Panc1 (cell line): ENCODE data around the gene GTPBP1. TPM values are rescaled to one million over a fixed set of nuclear protein-coding genes. Genes with fewer than 3 reads are reported as not detected.

Experiments
- ATAC-seq: fragments of 200-7000 bp; cut with Tn5 transposase; 2 replicates; pipeline ENCODE4 v1.9.1; 2020; ENCODE audit warnings: mild to moderate bottlenecking, moderate library complexity
- BruUV-seq: library from RNA; stranded (reverse); fragments of 400-500 nt; replicated peaks from 2 replicates; lab custom pipeline; 2021; lab: Mats Ljungman, UMichigan
- CTCF ChIA-PET: fragments of 300-600 bp; sonication (Branson Sonifier 250); formaldehyde crosslinking; loops from one replicate; lab custom pipeline; 2022; ENCODE audit warnings: antibody characterized with exemption; lab: Charles Lee
- POLR2A ChIA-PET: fragments of 300-600 bp; sonication (Branson Sonifier 250); formaldehyde crosslinking; loops from one replicate; lab custom pipeline; 2022; ENCODE audit warnings: antibody characterized with exemption; lab: Charles Lee
- DNase-seq: peaks from one replicate; pipeline ENCODE4 v3.0.0-alpha.2; 2010; ENCODE audit warnings: low read depth, low spot score
- H3K27ac ChIP-seq: 2 replicates; pipeline ENCODE4 v1.5.1; 2011; ENCODE audit warnings: mild to moderate bottlenecking, low read length, inconsistent platforms
- H3K27me3 ChIP-seq: fragments of 200-500 bp; sonication (Bioruptor generic); 2 replicates; pipeline ENCODE4 v1.6.0; 2014; ENCODE audit warnings: low read length, inconsistent platforms; ENCODE audit not compliant: control insufficient read depth, insufficient read depth
- H3K36me3 ChIP-seq: fragments of 200-500 bp; sonication (Bioruptor generic); 2 replicates; pipeline ENCODE4 v1.5.1; 2014; ENCODE audit warnings: inconsistent platforms, mild to moderate bottlenecking, low read length, moderate library complexity; ENCODE audit not compliant: control insufficient read depth, insufficient read depth
- H3K4me1 ChIP-seq: 2 replicates; pipeline ENCODE4 v1.5.1; 2011; ENCODE audit warnings: inconsistent platforms, mild to moderate bottlenecking, low read length, moderate library complexity; ENCODE audit not compliant: control insufficient read depth, insufficient read depth
- H3K4me3 ChIP-seq, 2 experiments: 2 replicates each; pipeline ENCODE4 v1.5.1; 2011 to 2012; ENCODE audit warnings: low read depth in 2 of 2, low read length in 2 of 2, mild to moderate bottlenecking in 2 of 2, inconsistent platforms in 1 of 2, moderate library complexity in 1 of 2
- H3K9me3 ChIP-seq: fragments of 200-500 bp; sonication (Bioruptor generic); 2 replicates; pipeline ENCODE4 v1.5.1; 2014; ENCODE audit warnings: low read depth, mild to moderate bottlenecking, inconsistent platforms, low read length, moderate library complexity; ENCODE audit not compliant: control insufficient read depth, insufficient read depth
- CTCF ChIP-seq: fragments of 450-650 bp; IDR thresholded peaks from 2 replicates; pipeline ENCODE4 v1.5.1; 2017; ENCODE audit warnings: mild to moderate bottlenecking
- POLR2AphosphoS5 ChIP-seq: IDR thresholded peaks from 2 replicates; pipeline ENCODE4 v1.6.1; 2012; ENCODE audit warnings: mild to moderate bottlenecking, low read depth, low read length, moderate library complexity
- REST ChIP-seq, 2 experiments: IDR thresholded peaks; 2 replicates each; pipeline ENCODE4 v1.6.1; 2011 to 2012; ENCODE audit warnings: low read depth in 2 of 2, control low read depth in 1 of 2, low read length in 1 of 2, mild to moderate bottlenecking in 1 of 2, moderate library complexity in 1 of 2; ENCODE audit not compliant: insufficient read depth in 1 of 2
- SIN3A ChIP-seq: IDR thresholded peaks from 2 replicates; pipeline ENCODE4 v1.6.1; 2012; ENCODE audit warnings: low read depth, mild to moderate bottlenecking, low read length, moderate library complexity, borderline replicate concordance; ENCODE audit not compliant: insufficient read depth
- TCF7L2 ChIP-seq: IDR thresholded peaks from 2 replicates; pipeline ENCODE4 v1.6.1; 2011; ENCODE audit warnings: mild to moderate bottlenecking, low read depth, low read length, inconsistent platforms
- in situ Hi-C: cut with HindIII; loops from 2 replicates; pipeline ENCODE4 v1.10.0; 2016; ENCODE audit warnings: low sequenced_read_pairs, low pct_unique_long_range_greater_than_20kb
- intact Hi-C: fragments of 100-400 bp; cut with micrococcal nuclease; formaldehyde crosslinking; loops from one replicate; pipeline ENCODE4 v1.10.0; 2022; ENCODE audit not compliant: unreplicated experiment
- total RNA-seq: library from RNA; stranded (reverse); gene quantifications from one replicate; pipeline ENCODE4 v1.2.1, GENCODE V29; 2021; ENCODE audit not compliant: unreplicated experiment

Gene GTPBP1
- total RNA-seq, 1 experiment from 2014 or later: 25.5 TPM

GRCh38 chr22:38781033-38781432 is 75.3 kb downstream of the GTPBP1 start:
- in situ Hi-C loops: no loop called here
- H3K4me1 ChIP-seq: no peaks in the 10 kb centered on the region
- H3K27me3 ChIP-seq: no peaks in the 10 kb centered on the region
- CTCF ChIA-PET: interaction anchor here (1.1 kb wide), 1 partner anchor 12 kb away, joined by 4 read pairs; no protein-coding TSS in a partner anchor
- DNase-seq: no peak
- H3K4me3 ChIP-seq: no peak overlapping the region
- TF ChIP-seq TCF7L2: no peak
- TF ChIP-seq SIN3A: no peak
- TF ChIP-seq REST (IDR thresholded peaks at IDR 0.05; ENCODE audit: insufficient read depth in 1 of 2, low read depth in 2 of 2, low read length in 1 of 2): no peak
- no peak for TF ChIP-seq CTCF
- TF ChIP-seq POLR2AphosphoS5: no peak
- H3K36me3 ChIP-seq: no peaks in the 10 kb centered on the region
- intact Hi-C loops: no loop called here
- no TSS peak for BruUV-seq
- H3K27ac ChIP-seq: no peak overlapping the region
- no peaks in the 10 kb centered on the region for H3K9me3 ChIP-seq
- POLR2A ChIA-PET: interaction anchor here (0.6 kb wide), 1 partner anchor 78 kb away, joined by 4 read pairs; no protein-coding TSS in a partner anchor
- peak; percentile 42; the same call in 1 of the 2 replicates for ATAC-seq

- TF ChIP-seq SIN3A (no peak), TCF7L2 (no peak), POLR2AphosphoS5 (no peak), REST (IDR thresholded peaks at IDR 0.05; ENCODE audit: insufficient read depth in 1 of 2, low read depth in 2 of 2, low read length in 1 of 2) (no peak), CTCF (no peak)
- no peaks in the 10 kb centered on the region for H3K9me3 ChIP-seq
- no peaks in the 10 kb centered on the region for H3K36me3 ChIP-seq
- in situ Hi-C loops (no loop called here), intact Hi-C loops (no loop called here)
- H3K27ac ChIP-seq: no peak overlapping the region
- H3K27me3 ChIP-seq: no peaks in the 10 kb centered on the region
- DNase-seq: no peak
- ChIA-PET CTCF (interaction anchor here (0.6 to 1.4 kb wide), 2 partner anchors 14 to 312 kb away, joined by 3 read pairs; no protein-coding TSS in a partner anchor), POLR2A (no interaction called here)
- no peaks in the 10 kb centered on the region for H3K4me1 ChIP-seq
- ATAC-seq: no peak; the same call in 1 of the 2 replicates
- no peak overlapping the region for H3K4me3 ChIP-seq
- no TSS peak for BruUV-seq
These were observed 76.8 kb downstream of the GTPBP1 start for GRCh38 chr22:38782402-38783094.
